GM21390 (cell line): ENCODE measurements around the gene PCP2.

Experiments used
- ATAC-seq: cut with Tn5 transposase; IDR thresholded peaks from one replicate; pipeline ENCODE4 v1.9.1; 2021; ENCODE audit not compliant: unreplicated experiment

PCP2 gene

GRCh38 chr19:7600721-7601120 lies 32.8 kb downstream of the PCP2 start:
- ATAC-seq, result no peak

- ATAC-seq, result no peak
Measured at GRCh38 chr19:7598180-7598579, 35.3 kb downstream of the PCP2 start.

GRCh38 chr19:7597689-7598088 lies 35.8 kb downstream of the PCP2 start:
- no peak for ATAC-seq

DNA sequence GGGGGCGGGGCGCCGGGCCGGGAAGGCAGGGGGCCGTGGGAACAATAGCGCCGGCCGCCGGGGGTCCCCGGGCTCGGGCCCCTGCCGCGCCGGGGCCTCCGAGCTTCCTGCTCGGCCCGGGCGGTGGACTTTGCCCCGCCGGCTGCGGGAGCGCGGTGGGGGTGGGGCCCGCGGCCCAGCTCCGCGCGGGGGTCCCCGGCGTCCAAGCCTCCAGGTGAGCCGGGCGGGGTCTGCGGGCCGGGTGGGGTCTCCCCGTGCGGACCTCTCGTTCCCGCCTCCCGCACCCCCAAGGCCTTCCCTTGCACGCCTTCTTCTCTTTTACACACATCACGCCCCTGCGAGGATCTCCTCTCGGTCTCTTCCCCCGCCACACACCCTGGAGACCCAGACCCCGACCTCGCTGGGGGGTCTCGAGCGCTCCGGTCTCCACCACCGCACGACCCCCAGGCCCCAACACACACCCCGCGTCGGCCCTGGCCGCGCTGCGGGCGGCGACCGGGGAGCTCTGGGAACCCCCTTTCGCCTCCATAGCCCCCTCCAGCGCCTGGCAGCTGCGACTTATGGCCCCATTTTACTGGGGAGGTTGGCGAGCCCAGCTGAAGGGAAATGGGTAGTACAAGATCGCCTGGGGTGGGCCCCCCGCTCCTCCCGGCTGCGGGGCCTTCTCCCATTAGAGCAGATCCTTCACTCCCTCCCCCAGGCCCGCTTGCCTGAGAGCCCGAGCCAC lies 37.1 kb downstream of the PCP2 start:
- ATAC-seq, result no peak

DNA sequence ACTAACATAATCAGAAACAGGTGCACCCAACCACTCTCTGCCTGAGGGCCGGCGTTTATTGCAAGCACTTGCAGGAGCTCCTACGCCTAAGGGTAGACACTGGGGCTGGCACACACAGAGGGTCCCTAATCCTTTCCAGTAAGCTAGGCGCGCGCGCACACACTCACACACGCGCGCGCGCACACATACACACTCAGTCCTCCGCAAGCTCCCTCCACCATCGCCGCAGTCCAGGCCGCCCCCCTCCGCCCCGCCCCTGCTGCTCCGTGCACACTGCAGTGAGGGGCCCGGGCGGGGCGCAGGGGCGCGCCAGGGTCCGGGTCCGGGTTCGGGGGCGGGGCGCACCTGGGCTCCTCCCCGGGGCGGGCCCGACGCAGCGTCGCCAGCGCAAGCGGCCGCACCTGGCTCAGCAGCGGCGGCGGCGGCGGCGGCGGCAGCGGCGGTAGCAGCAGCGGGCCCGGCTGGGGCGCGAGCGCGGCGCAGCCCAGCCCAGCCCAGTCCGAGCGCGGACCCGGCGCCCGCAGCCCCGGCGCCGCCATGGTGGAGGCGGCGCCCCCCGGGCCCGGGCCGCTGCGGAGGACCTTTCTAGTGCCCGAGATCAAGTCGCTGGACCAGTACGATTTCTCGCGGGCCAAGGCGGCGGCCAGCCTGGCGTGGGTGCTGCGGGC lies 37.9 kb downstream of the PCP2 start, which contains the start of gene CAMSAP3:
Gene CAMSAP3 (plus strand): TSS at position 398 of the 668 bp plus-strand sequence. CDS start 140 bp downstream, at position 538.
- no peak for ATAC-seq

DNA sequence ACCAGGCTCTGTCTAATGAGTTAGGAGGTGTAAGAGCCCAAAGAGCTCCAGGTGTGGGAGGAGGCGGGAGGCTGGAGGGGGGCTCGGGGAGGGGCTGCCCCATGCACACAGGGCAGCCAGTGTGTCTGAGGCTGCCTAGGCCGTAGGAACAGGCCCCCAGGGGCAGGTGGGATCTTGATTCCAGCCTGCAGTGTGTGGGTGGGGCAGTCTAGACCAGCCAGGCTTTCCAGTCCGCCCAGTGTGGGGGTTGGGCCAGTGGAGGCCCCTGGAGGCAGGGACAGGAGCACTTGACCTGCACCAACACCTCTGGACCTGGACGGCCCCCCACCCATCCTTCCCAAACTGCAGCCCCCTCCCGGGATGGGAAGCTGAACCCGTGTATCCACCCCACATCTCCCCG lies 43.3 kb downstream of the PCP2 start:
- no peak for ATAC-seq

DNA sequence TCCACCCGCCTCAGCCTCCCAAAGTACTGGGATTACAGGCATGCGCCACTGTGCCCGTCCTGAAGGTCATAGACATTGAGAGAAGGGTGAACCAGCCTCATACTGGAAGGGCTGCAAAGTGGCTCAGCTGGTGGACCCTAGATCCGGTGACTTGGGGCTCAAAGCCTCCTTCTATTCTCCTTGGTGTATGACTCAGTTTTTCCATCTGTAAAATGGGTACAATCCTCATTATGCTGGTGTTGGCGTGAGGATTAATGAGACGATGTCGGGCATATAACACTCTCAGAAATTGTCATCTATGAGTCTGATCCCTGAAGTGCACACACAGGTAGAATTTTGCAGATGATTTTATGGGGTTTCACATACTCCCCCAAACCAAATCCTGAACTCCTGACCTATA lies 43.7 kb downstream of the PCP2 start:
- ATAC-seq, result no peak

GRCh38 chr19:7582446-7582845 lies 51.1 kb downstream of the PCP2 start:
- ATAC-seq, result no peak
